ENCODE measurements around the gene ARPC1A.

DNA sequence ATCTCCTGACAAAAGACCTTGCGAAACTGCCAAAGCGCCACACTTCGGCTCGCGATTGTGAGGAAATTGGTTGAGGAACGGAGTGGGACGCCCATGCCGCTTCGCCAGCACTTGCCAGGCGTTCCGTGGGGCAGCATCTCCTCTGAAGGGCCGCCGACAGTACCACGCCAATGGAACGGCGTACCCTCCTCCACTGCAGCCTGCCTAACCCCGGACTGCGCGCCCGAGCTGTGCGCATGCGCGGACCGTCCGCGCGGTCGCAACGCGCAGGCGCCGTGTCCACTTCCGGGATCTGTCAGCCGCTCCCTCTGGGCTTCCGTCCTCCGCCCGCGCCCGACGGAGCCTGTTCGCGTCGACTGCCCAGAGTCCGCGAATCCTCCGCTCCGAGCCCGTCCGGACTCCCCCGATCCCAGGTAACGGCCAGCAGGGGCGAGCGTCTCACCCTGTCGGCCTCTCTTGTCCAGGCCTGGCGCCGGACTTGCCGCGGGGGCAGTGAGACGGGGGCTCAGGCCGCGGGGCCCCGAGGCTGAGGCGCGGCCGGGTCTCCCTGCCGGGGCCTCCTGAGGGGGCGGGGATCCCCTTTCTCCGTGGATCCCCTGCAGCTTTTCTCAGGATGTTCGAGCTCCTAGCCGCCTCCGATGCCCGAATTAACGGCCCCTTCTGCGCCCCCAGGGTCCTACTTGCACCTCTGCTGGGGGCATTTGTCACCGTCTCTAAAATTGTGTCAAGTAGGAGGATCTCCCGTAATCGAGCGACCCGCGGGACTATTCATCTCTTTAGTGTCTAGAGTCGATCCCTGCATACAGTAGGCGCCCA, at the start of gene ARPC1A:
- TF ChIP-seq, protein P1, sequence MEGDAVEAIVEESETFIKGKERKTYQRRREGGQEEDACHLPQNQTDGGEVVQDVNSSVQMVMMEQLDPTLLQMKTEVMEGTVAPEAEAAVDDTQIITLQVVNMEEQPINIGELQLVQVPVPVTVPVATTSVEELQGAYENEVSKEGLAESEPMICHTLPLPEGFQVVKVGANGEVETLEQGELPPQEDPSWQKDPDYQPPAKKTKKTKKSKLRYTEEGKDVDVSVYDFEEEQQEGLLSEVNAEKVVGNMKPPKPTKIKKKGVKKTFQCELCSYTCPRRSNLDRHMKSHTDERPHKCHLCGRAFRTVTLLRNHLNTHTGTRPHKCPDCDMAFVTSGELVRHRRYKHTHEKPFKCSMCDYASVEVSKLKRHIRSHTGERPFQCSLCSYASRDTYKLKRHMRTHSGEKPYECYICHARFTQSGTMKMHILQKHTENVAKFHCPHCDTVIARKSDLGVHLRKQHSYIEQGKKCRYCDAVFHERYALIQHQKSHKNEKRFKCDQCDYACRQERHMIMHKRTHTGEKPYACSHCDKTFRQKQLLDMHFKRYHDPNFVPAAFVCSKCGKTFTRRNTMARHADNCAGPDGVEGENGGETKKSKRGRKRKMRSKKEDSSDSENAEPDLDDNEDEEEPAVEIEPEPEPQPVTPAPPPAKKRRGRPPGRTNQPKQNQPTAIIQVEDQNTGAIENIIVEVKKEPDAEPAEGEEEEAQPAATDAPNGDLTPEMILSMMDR (IDR thresholded peaks at IDR 0.05; ENCODE audit: insufficient read depth, low read depth, low read length), result no peak
- TF ChIP-seq EZH2 (IDR thresholded peaks at IDR 0.05; ENCODE audit: insufficient read depth, low read length), result no peak
